ENCODE measurements around the gene A2M.

DNA sequence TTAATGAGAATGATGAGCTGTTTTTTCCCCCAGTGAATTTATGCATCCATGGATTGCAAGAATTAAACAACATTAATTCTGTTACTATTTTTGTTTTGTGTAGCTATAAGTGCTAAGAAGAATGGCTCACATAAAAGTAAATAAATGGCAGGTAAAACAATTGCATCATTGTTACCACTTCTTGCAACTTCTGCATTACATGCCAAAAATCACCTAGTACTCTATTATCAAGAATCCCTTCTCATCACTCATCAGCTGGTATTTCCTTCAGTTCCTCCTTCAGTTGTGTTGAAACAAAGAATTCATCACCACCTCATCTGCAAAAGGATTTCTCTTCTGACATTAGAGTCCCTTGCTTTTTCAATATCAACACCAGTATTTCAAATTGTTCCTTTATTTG lies 773 bp downstream of the A2M start:
- TF ChIP-seq EZH2 (IDR thresholded peaks at IDR 0.05; ENCODE audit: insufficient read depth, low read length), result no peak
- TF ChIP-seq, protein P1, sequence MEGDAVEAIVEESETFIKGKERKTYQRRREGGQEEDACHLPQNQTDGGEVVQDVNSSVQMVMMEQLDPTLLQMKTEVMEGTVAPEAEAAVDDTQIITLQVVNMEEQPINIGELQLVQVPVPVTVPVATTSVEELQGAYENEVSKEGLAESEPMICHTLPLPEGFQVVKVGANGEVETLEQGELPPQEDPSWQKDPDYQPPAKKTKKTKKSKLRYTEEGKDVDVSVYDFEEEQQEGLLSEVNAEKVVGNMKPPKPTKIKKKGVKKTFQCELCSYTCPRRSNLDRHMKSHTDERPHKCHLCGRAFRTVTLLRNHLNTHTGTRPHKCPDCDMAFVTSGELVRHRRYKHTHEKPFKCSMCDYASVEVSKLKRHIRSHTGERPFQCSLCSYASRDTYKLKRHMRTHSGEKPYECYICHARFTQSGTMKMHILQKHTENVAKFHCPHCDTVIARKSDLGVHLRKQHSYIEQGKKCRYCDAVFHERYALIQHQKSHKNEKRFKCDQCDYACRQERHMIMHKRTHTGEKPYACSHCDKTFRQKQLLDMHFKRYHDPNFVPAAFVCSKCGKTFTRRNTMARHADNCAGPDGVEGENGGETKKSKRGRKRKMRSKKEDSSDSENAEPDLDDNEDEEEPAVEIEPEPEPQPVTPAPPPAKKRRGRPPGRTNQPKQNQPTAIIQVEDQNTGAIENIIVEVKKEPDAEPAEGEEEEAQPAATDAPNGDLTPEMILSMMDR (IDR thresholded peaks at IDR 0.05; ENCODE audit: insufficient read depth, low read depth, low read length), result no peak
